Measurements from ENCODE around the gene ZFYVE27.

Gene ZFYVE27

DNA sequence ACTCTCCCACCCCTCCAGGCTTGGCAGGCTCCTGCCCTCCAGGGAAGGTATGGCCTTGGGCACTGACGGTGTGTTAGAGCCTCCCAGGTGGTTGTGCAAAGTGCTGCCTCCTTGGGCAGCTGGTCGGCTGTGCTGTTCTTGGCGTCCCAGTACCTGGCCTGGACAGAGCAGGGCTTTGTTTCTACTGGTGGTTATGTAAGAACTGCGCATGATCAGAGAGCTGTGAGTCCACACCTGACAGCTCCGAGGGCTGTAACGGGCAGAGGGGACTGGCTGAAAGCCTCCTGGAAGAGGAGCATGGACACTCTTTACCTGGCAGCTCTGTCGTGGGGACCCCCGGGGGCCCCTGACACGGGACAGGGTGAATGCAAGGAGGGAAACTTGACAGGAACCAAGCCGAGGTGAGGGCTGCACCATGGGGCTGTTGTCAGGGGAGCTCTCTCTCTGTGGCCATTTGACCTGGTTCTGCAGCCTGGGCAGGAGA lies 37.9 kb downstream of the ZFYVE27 start:
- Histone ChIP-seq H3K4me1 (ENCODE audit: control insufficient read depth in 2 of 2, insufficient read depth in 1 of 2, low read depth in 1 of 2, low read length in 2 of 2) (peaks cover 6 to 10% of the 10 kb centered on the region in 2 donors), H2AFZ (ENCODE audit: low read length) (no peak overlapping the region), H3K23ac (ENCODE audit: low read depth, low read length, poor library complexity) (peak overlapping the region; percentile 53), H2BK12ac (ENCODE audit: low read length) (no peak overlapping the region), H3K4me2 (ENCODE audit: insufficient read depth, low read length, poor library complexity, severe bottlenecking) (no peak overlapping the region), H4K8ac (ENCODE audit: low read depth, low read length) (no peak overlapping the region), H3K4ac (ENCODE audit: low read length) (no peak overlapping the region), H4K91ac (ENCODE audit: low read depth, low read length, poor library complexity) (no peak overlapping the region), H3K9ac (ENCODE audit: low read depth, low read length, poor library complexity) (peak overlapping the region; percentile 7), H2AK5ac (ENCODE audit: low read depth, low read length) (peak overlapping the region; percentile 42), H3K4me3 (ENCODE audit: low read length in 2 of 2) (peak overlapping the region in 1 of 2 donors; percentile 43), H2BK120ac (ENCODE audit: low read depth, low read length) (no peak overlapping the region), H3K27me3 (ENCODE audit: control insufficient read depth in 3 of 3, insufficient read depth in 3 of 3, low read depth in 1 of 3, low read length in 3 of 3) (peaks cover 15 to 77% (median 42%) of the 10 kb centered on the region in 3 experiments), H2BK15ac (ENCODE audit: low read length) (no peak overlapping the region), H3K14ac (ENCODE audit: low read length) (no peak overlapping the region), H3K36me3 (replicated peaks in 1 of 2; ENCODE audit: control insufficient read depth in 2 of 2, insufficient read depth in 2 of 2, low read length in 2 of 2) (no peaks in the 10 kb centered on the region), H3K79me1 (ENCODE audit: low read depth, low read length) (no peaks in the 10 kb centered on the region), H3K18ac (ENCODE audit: low read length) (peak overlapping the region; percentile 55), H2BK5ac (ENCODE audit: low read length) (no peak overlapping the region), H3K27ac (replicated peaks; ENCODE audit: low read length) (no peak overlapping the region), H3K9me3 (replicated peaks in 1 of 2; ENCODE audit: control insufficient read depth in 2 of 2, insufficient read depth in 1 of 2, low read depth in 1 of 2, low read length in 2 of 2) (no peaks in the 10 kb centered on the region)
- WGBS, 2 donors (ENCODE audit: extremely low coverage in 2 of 2, insufficient read length in 2 of 2, insufficient replicate concordance in 1 of 2), result no CpG with 5 or more reads among the region's 10 CpGs
- DNase-seq (ENCODE audit: low spot score), result no peak

GRCh38 chr10:97777143-97777542 lies 40.2 kb downstream of the ZFYVE27 start:
- no peak for DNase-seq (ENCODE audit: low spot score)
- no peak overlapping the region for H2AK5ac ChIP-seq (ENCODE audit: low read depth, low read length)
- H2BK5ac ChIP-seq (ENCODE audit: low read length), result no peak overlapping the region
- no peak overlapping the region for H3K27ac ChIP-seq (replicated peaks; ENCODE audit: low read length)
- no peak overlapping the region for H4K91ac ChIP-seq (ENCODE audit: low read depth, low read length, poor library complexity)
- H3K18ac ChIP-seq (ENCODE audit: low read length), result no peak overlapping the region
- H3K9ac ChIP-seq (ENCODE audit: low read depth, low read length, poor library complexity), result no peak overlapping the region
- H3K79me1 ChIP-seq (ENCODE audit: low read depth, low read length), result no peaks in the 10 kb centered on the region
- H3K4me3 ChIP-seq (ENCODE audit: low read length in 2 of 2), result no peak overlapping the region
- peaks cover 0 to 77% (median 21%) of the 10 kb centered on the region in 3 experiments for H3K27me3 ChIP-seq (ENCODE audit: control insufficient read depth in 3 of 3, insufficient read depth in 3 of 3, low read depth in 1 of 3, low read length in 3 of 3)
- no peaks in the 10 kb centered on the region for H3K9me3 ChIP-seq (replicated peaks in 1 of 2; ENCODE audit: control insufficient read depth in 2 of 2, insufficient read depth in 1 of 2, low read depth in 1 of 2, low read length in 2 of 2)
- no peaks in the 10 kb centered on the region for H3K36me3 ChIP-seq (replicated peaks in 1 of 2; ENCODE audit: control insufficient read depth in 2 of 2, insufficient read depth in 2 of 2, low read length in 2 of 2)
- no peak overlapping the region for H3K4ac ChIP-seq (ENCODE audit: low read length)
- peaks cover 6 to 13% of the 10 kb centered on the region in 2 donors for H3K4me1 ChIP-seq (ENCODE audit: control insufficient read depth in 2 of 2, insufficient read depth in 1 of 2, low read depth in 1 of 2, low read length in 2 of 2)
- H2BK120ac ChIP-seq (ENCODE audit: low read depth, low read length), result no peak overlapping the region
- no peak overlapping the region for H2BK15ac ChIP-seq (ENCODE audit: low read length)
- H4K8ac ChIP-seq (ENCODE audit: low read depth, low read length), result no peak overlapping the region
- no peak overlapping the region for H3K4me2 ChIP-seq (ENCODE audit: insufficient read depth, low read length, poor library complexity, severe bottlenecking)
- no CpG with 5 or more reads among the region's 4 CpGs for WGBS, 2 donors (ENCODE audit: extremely low coverage in 2 of 2, insufficient read length in 2 of 2, insufficient replicate concordance in 1 of 2)
- no peak overlapping the region for H2BK12ac ChIP-seq (ENCODE audit: low read length)
- H3K14ac ChIP-seq (ENCODE audit: low read length), result no peak overlapping the region
- no peak overlapping the region for H3K23ac ChIP-seq (ENCODE audit: low read depth, low read length, poor library complexity)
- no peak overlapping the region for H2AFZ ChIP-seq (ENCODE audit: low read length)

DNA sequence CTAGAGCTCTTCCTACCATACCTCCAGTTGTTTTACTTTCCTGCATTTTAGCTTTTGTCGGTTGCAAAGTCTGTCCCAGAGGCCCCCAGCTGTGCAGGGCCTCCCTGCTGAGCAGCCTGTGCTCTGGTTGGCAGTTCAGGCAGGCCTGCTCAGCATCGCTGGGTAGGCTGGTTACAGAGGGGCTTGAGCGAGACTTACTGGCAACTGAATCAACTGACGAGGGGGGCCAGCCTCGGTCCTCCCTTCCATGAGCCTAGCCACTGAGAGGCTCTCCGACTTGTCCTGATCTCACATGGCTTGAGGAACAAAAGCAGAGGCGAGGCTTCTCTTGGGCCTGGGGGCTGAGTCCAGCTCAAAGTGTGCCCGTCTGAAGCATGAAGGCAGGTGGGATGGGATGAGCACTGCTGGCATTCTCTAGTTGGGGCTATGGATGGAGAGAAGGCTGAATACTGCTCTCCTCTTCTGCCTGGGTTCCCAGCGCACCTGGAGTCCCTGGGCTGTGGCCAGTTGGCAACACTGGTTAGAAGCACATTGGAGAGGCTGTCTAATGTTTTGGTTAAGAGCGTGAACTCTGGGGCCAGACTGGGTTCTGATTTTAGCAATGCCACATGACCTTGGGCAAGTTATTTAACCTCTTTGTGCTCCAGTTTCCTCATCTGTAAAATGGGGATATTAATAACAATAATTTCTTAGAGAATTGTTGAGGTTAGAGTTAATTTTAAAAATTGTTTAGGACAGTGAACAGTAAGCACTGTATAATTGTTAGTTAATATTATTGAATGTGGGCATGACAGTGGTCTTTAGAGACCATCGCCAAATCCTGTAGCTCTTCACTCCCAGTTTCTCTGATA lies 41.7 kb downstream of the ZFYVE27 start:
- Histone ChIP-seq H3K9ac (ENCODE audit: low read depth, low read length, poor library complexity) (peak overlapping the region; percentile 3), H3K79me1 (ENCODE audit: low read depth, low read length) (no peaks in the 10 kb centered on the region), H3K4me1 (ENCODE audit: control insufficient read depth in 2 of 2, insufficient read depth in 1 of 2, low read depth in 1 of 2, low read length in 2 of 2) (peaks cover 6 to 13% of the 10 kb centered on the region in 2 donors), H3K4me3 (ENCODE audit: low read length in 2 of 2) (no peak overlapping the region), H3K36me3 (replicated peaks in 1 of 2; ENCODE audit: control insufficient read depth in 2 of 2, insufficient read depth in 2 of 2, low read length in 2 of 2) (no peaks in the 10 kb centered on the region), H3K4ac (ENCODE audit: low read length) (no peak overlapping the region), H3K27ac (replicated peaks; ENCODE audit: low read length) (no peak overlapping the region), H3K14ac (ENCODE audit: low read length) (peak overlapping the region; percentile 63), H3K9me3 (replicated peaks in 1 of 2; ENCODE audit: control insufficient read depth in 2 of 2, insufficient read depth in 1 of 2, low read depth in 1 of 2, low read length in 2 of 2) (no peaks in the 10 kb centered on the region), H4K8ac (ENCODE audit: low read depth, low read length) (no peak overlapping the region), H3K23ac (ENCODE audit: low read depth, low read length, poor library complexity) (no peak overlapping the region), H2AFZ (ENCODE audit: low read length) (peak overlapping the region; percentile 16), H2BK15ac (ENCODE audit: low read length) (peak overlapping the region; percentile 45), H2BK5ac (ENCODE audit: low read length) (no peak overlapping the region), H3K27me3 (ENCODE audit: control insufficient read depth in 3 of 3, insufficient read depth in 3 of 3, low read depth in 1 of 3, low read length in 3 of 3) (peaks cover 0 to 66% (median 6%) of the 10 kb centered on the region in 3 experiments), H2BK120ac (ENCODE audit: low read depth, low read length) (no peak overlapping the region), H4K91ac (ENCODE audit: low read depth, low read length, poor library complexity) (no peak overlapping the region), H3K18ac (ENCODE audit: low read length) (no peak overlapping the region), H3K4me2 (ENCODE audit: insufficient read depth, low read length, poor library complexity, severe bottlenecking) (no peak overlapping the region), H2BK12ac (ENCODE audit: low read length) (no peak overlapping the region), H2AK5ac (ENCODE audit: low read depth, low read length) (no peak overlapping the region)
- WGBS, 2 donors (ENCODE audit: extremely low coverage in 2 of 2, insufficient read length in 2 of 2, insufficient replicate concordance in 1 of 2), result no CpG with 5 or more reads among the region's 11 CpGs
- no peak for DNase-seq (ENCODE audit: low spot score)

DNA sequence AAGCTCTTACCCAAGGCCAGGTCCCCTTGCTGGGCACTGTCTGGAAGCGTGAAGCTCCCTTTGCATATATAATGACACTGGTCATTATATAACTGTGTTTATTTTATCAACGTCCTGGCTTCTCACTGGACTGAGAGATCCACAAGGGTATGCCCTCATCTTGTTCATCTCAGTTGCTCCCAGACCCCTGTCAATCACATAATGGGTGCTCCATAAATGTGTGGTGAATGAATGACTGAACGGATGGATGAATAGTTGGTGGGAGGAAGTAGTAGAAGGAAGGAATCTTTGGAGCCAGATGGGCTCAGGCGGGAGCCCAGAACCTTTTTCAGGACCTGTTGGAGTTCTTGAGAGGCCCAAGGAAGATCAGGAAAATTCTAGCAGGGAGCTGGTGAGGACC lies 42.6 kb downstream of the ZFYVE27 start:
- H3K4me3 ChIP-seq (ENCODE audit: low read length in 2 of 2), result no peak overlapping the region
- H3K4ac ChIP-seq (ENCODE audit: low read length), result no peak overlapping the region
- H3K9ac ChIP-seq (ENCODE audit: low read depth, low read length, poor library complexity), result no peak overlapping the region
- H2AK5ac ChIP-seq (ENCODE audit: low read depth, low read length), result no peak overlapping the region
- H2BK15ac ChIP-seq (ENCODE audit: low read length), result no peak overlapping the region
- no peak overlapping the region for H3K27ac ChIP-seq (replicated peaks; ENCODE audit: low read length)
- H2BK5ac ChIP-seq (ENCODE audit: low read length), result no peak overlapping the region
- no peak overlapping the region for H3K4me2 ChIP-seq (ENCODE audit: insufficient read depth, low read length, poor library complexity, severe bottlenecking)
- H4K91ac ChIP-seq (ENCODE audit: low read depth, low read length, poor library complexity), result no peak overlapping the region
- peaks cover 6 to 13% of the 10 kb centered on the region in 2 donors for H3K4me1 ChIP-seq (ENCODE audit: control insufficient read depth in 2 of 2, insufficient read depth in 1 of 2, low read depth in 1 of 2, low read length in 2 of 2)
- no peak overlapping the region for H2BK12ac ChIP-seq (ENCODE audit: low read length)
- no peak overlapping the region for H3K23ac ChIP-seq (ENCODE audit: low read depth, low read length, poor library complexity)
- no peaks in the 10 kb centered on the region for H3K9me3 ChIP-seq (replicated peaks in 1 of 2; ENCODE audit: control insufficient read depth in 2 of 2, insufficient read depth in 1 of 2, low read depth in 1 of 2, low read length in 2 of 2)
- H3K14ac ChIP-seq (ENCODE audit: low read length), result no peak overlapping the region
- H3K18ac ChIP-seq (ENCODE audit: low read length), result no peak overlapping the region
- no peak overlapping the region for H2BK120ac ChIP-seq (ENCODE audit: low read depth, low read length)
- no peak for DNase-seq (ENCODE audit: low spot score)
- peaks cover 0 to 61% (median 4%) of the 10 kb centered on the region in 3 experiments for H3K27me3 ChIP-seq (ENCODE audit: control insufficient read depth in 3 of 3, insufficient read depth in 3 of 3, low read depth in 1 of 3, low read length in 3 of 3)
- H3K36me3 ChIP-seq (replicated peaks in 1 of 2; ENCODE audit: control insufficient read depth in 2 of 2, insufficient read depth in 2 of 2, low read length in 2 of 2), result no peaks in the 10 kb centered on the region
- no peak overlapping the region for H4K8ac ChIP-seq (ENCODE audit: low read depth, low read length)
- 100% methylated on average over 1 of the region's 4 CpGs; no CpG with 5 or more reads in 1 of the 2 donors for WGBS, 2 donors (ENCODE audit: extremely low coverage in 2 of 2, insufficient read length in 2 of 2, insufficient replicate concordance in 1 of 2)
- no peak overlapping the region for H2AFZ ChIP-seq (ENCODE audit: low read length)
- no peaks in the 10 kb centered on the region for H3K79me1 ChIP-seq (ENCODE audit: low read depth, low read length)
